WTC11 (cell line): ENCODE data around the gene AFF3. TPM values are rescaled to one million over a fixed set of nuclear protein-coding genes. Genes with fewer than 3 reads are reported as not detected.

ENCODE experiments used
- ATAC-seq: fragments of 200-7000 bp; cut with Tn5 transposase; 2 replicates; pipeline ENCODE4 v1.10.0; 2021; ENCODE audit warnings: mild to moderate bottlenecking, moderate library complexity
- CTCF ChIA-PET: fragments of 300-600 bp; sonication (Branson Sonifier 250); formaldehyde crosslinking; loops from one replicate; lab custom pipeline; 2021; ENCODE audit warnings: antibody characterized with exemption; lab: Charles Lee
- POLR2A ChIA-PET: fragments of 350-600 bp; sonication (Branson Sonifier 250); formaldehyde crosslinking; loops from one replicate; lab custom pipeline; 2021; ENCODE audit warnings: antibody characterized with exemption; lab: Charles Lee
- DNase-seq: peaks from one replicate; pipeline ENCODE4 v3.0.0; 2021; ENCODE audit warnings: low spot score
- H3K27ac Mint-ChIP-seq: 2 replicates; pipeline ENCODE4 v1.8.0; 2021; ENCODE audit warnings: mixed read lengths
- H3K27me3 Mint-ChIP-seq: 2 replicates; pipeline ENCODE4 v1.8.0; 2021; ENCODE audit warnings: low read depth, mild to moderate bottlenecking, moderate library complexity, mixed read lengths
- H3K36me3 Mint-ChIP-seq: 2 replicates; pipeline ENCODE4 v1.8.0; 2021; ENCODE audit warnings: mixed read lengths
- H3K4me1 Mint-ChIP-seq: 2 replicates; pipeline ENCODE4 v1.8.0; 2022; ENCODE audit warnings: mixed read lengths
- H3K4me3 Mint-ChIP-seq: 2 replicates; pipeline ENCODE4 v1.8.0; 2021; ENCODE audit warnings: mild to moderate bottlenecking, moderate library complexity, mixed read lengths
- H3K9me3 Mint-ChIP-seq: 2 replicates; pipeline ENCODE4 v1.8.0; 2021; ENCODE audit warnings: mixed read lengths
- ATF1 ChIP-seq: sonication (generic); formaldehyde crosslinking; IDR thresholded peaks from 2 replicates; pipeline ENCODE4 v1.8.1; 2023; ENCODE audit warnings: mild to moderate bottlenecking, moderate library complexity, missing genetic modification reagents
- CREB1 ChIP-seq: sonication (generic); formaldehyde crosslinking; IDR thresholded peaks from 2 replicates; pipeline ENCODE4 v1.8.0; 2023; ENCODE audit warnings: mild to moderate bottlenecking, missing genetic modification reagents
- E2F1 ChIP-seq: sonication (generic); formaldehyde crosslinking; IDR thresholded peaks from 2 replicates; pipeline ENCODE4 v1.8.0; 2022; ENCODE audit warnings: mild to moderate bottlenecking, missing genetic modification reagents
- E2F4 ChIP-seq: sonication (generic); formaldehyde crosslinking; IDR thresholded peaks from 2 replicates; pipeline ENCODE4 v1.8.1; 2022; ENCODE audit warnings: low read depth, mild to moderate bottlenecking, moderate library complexity, missing genetic modification reagents, borderline replicate concordance
- ESRRA ChIP-seq: sonication (generic); formaldehyde crosslinking; IDR thresholded peaks from 2 replicates; pipeline ENCODE4 v1.8.1; 2022; ENCODE audit warnings: mild to moderate bottlenecking, missing genetic modification reagents, borderline replicate concordance
- FOXJ3 ChIP-seq: sonication (generic); formaldehyde crosslinking; IDR thresholded peaks from 2 replicates; pipeline ENCODE4 v1.9.0; 2021; ENCODE audit warnings: missing genetic modification reagents, mild to moderate bottlenecking, borderline replicate concordance
- FOXK1 ChIP-seq: sonication (generic); formaldehyde crosslinking; IDR thresholded peaks from 2 replicates; pipeline ENCODE4 v1.8.0; 2022; ENCODE audit warnings: mild to moderate bottlenecking, moderate library complexity, missing genetic modification reagents
- FOXP1 ChIP-seq: sonication (generic); formaldehyde crosslinking; IDR thresholded peaks from 2 replicates; pipeline ENCODE4 v1.8.0; 2022; ENCODE audit warnings: missing genetic modification reagents, mild to moderate bottlenecking, moderate library complexity, borderline replicate concordance
- GTF2I ChIP-seq: fragments of 250-450 bp; sonication (Bioruptor Pico); conservative IDR thresholded peaks from 2 replicates; pipeline ENCODE4 v1.4.0; 2021; ENCODE audit warnings: mild to moderate bottlenecking
- IRF2 ChIP-seq: sonication (generic); formaldehyde crosslinking; IDR thresholded peaks from 2 replicates; pipeline ENCODE4 v1.8.0; 2022; ENCODE audit warnings: low read depth, missing genetic modification reagents, borderline replicate concordance
- JAZF1 ChIP-seq: fragments of 250-450 bp; sonication (Bioruptor Pico); IDR thresholded peaks from 2 replicates; pipeline ENCODE4 v1.9.0; 2021; ENCODE audit warnings: moderate library complexity, mild to moderate bottlenecking, inconsistent platforms
- KAT7 ChIP-seq: sonication (generic); formaldehyde crosslinking; IDR thresholded peaks from 2 replicates; pipeline ENCODE4 v1.8.1; 2023; ENCODE audit warnings: missing genetic modification reagents, mild to moderate bottlenecking, borderline replicate concordance
- NFATC4 ChIP-seq: fragments of 250-450 bp; sonication (Bioruptor Pico); IDR thresholded peaks from 2 replicates; pipeline ENCODE4 v1.9.0; 2021; ENCODE audit warnings: mild to moderate bottlenecking
- SMAD4 ChIP-seq: sonication (generic); formaldehyde crosslinking; IDR thresholded peaks from 2 replicates; pipeline ENCODE4 v1.8.0; 2022; ENCODE audit warnings: mild to moderate bottlenecking, missing genetic modification reagents
- SOX15 ChIP-seq: fragments of 250-450 bp; sonication (Bioruptor Pico); IDR thresholded peaks from 2 replicates; pipeline ENCODE4 v1.9.0; 2021; ENCODE audit warnings: mild to moderate bottlenecking
- SP1 ChIP-seq: sonication (generic); formaldehyde crosslinking; conservative IDR thresholded peaks from 2 replicates; pipeline ENCODE4 v1.8.1; 2022; ENCODE audit warnings: missing genetic modification reagents
- STAT6 ChIP-seq: sonication (generic); formaldehyde crosslinking; conservative IDR thresholded peaks from 2 replicates; pipeline ENCODE4 v1.8.1; 2023; ENCODE audit warnings: mild to moderate bottlenecking, low read depth, missing genetic modification reagents, moderate library complexity
- TEAD4 ChIP-seq: sonication (generic); formaldehyde crosslinking; IDR thresholded peaks from 2 replicates; pipeline ENCODE4 v1.8.0; 2022; ENCODE audit warnings: mild to moderate bottlenecking, missing genetic modification reagents
- TP53 ChIP-seq: sonication (generic); formaldehyde crosslinking; IDR thresholded peaks from 2 replicates; pipeline ENCODE4 v1.8.1; 2023; ENCODE audit warnings: mild to moderate bottlenecking, missing genetic modification reagents
- USF1 ChIP-seq: sonication (generic); formaldehyde crosslinking; IDR thresholded peaks from 2 replicates; pipeline ENCODE4 v1.8.0; 2022; ENCODE audit warnings: mild to moderate bottlenecking, missing genetic modification reagents
- ZNF281 ChIP-seq: sonication (generic); formaldehyde crosslinking; IDR thresholded peaks from 2 replicates; pipeline ENCODE4 v1.8.0; 2023; ENCODE audit warnings: mild to moderate bottlenecking, missing genetic modification reagents
- ZNF317 ChIP-seq: sonication (generic); formaldehyde crosslinking; IDR thresholded peaks from 2 replicates; pipeline ENCODE4 v1.8.1; 2023; ENCODE audit warnings: low read depth, mild to moderate bottlenecking, moderate library complexity, missing genetic modification reagents, borderline replicate concordance
- ZNF416 ChIP-seq: fragments of 250-450 bp; sonication (Bioruptor Pico); IDR thresholded peaks from 2 replicates; pipeline ENCODE4 v1.9.0; 2021; ENCODE audit warnings: mild to moderate bottlenecking, inconsistent platforms
- ZNF512 ChIP-seq: sonication (generic); formaldehyde crosslinking; IDR thresholded peaks from 2 replicates; pipeline ENCODE4 v1.8.1; 2022; ENCODE audit warnings: missing genetic modification reagents, borderline replicate concordance
- ZSCAN18 ChIP-seq: fragments of 250-450 bp; sonication (Bioruptor Pico); IDR thresholded peaks from 2 replicates; pipeline ENCODE4 v2.1.2; 2022; ENCODE audit warnings: mild to moderate bottlenecking, moderate library complexity
- total RNA-seq: library from RNA; stranded (reverse); gene quantifications from 3 replicates; pipeline ENCODE4 v1.2.3, GENCODE V29; 2021

The AFF3 gene
- total RNA-seq, 1 experiment from 2014 or later, result 1.2 TPM

GRCh38 chr2:99854236-99854852, 288.0 kb downstream of the AFF3 start:
- DNase-seq, result no peak
- Mint-ChIP-seq H3K4me3 (no peak overlapping the region), H3K27me3 (no peaks in the 10 kb centered on the region)
- CTCF ChIA-PET, result no interaction called here
- no peak for TF ChIP-seq ZNF317 (CRISPR knock-in tag)
- no peak for TF ChIP-seq STAT6 (CRISPR knock-in tag)
- no peak for TF ChIP-seq GTF2I
- TF ChIP-seq SP1, result no peak
- TF ChIP-seq FOXJ3 (CRISPR knock-in tag), result no peak
- TF ChIP-seq ZNF416, result no peak
- TF ChIP-seq NFATC4 (CRISPR knock-in tag), result no peak
- TF ChIP-seq SMAD4 (CRISPR knock-in tag), result no peak
- TF ChIP-seq CREB1 (CRISPR knock-in tag), result no peak
- TF ChIP-seq FOXP1 (CRISPR knock-in tag), result no peak
- TF ChIP-seq IRF2, result no peak
- TF ChIP-seq, all 79 proteins: peak for 0
- Mint-ChIP-seq H3K9me3 (no peaks in the 10 kb centered on the region), H3K36me3 (no peaks in the 10 kb centered on the region), H3K4me1 (no peaks in the 10 kb centered on the region), H3K27ac (no peak overlapping the region)
- POLR2A ChIA-PET, result no interaction called here
- no peak for ATAC-seq

- no peak for DNase-seq
- Mint-ChIP-seq H3K27ac (no peak overlapping the region), H3K27me3 (no peaks in the 10 kb centered on the region), H3K4me3 (no peak overlapping the region), H3K9me3 (no peaks in the 10 kb centered on the region), H3K4me1 (no peaks in the 10 kb centered on the region), H3K36me3 (no peaks in the 10 kb centered on the region)
- POLR2A ChIA-PET, result no interaction called here
- ATAC-seq, result no peak
- CTCF ChIA-PET, result no interaction called here
- no peak for TF ChIP-seq ATF1
- no peak for TF ChIP-seq TP53
- TF ChIP-seq ZNF512 (CRISPR knock-in tag), result no peak
- no peak for TF ChIP-seq E2F1 (CRISPR knock-in tag)
- no peak for TF ChIP-seq CREB1 (CRISPR knock-in tag)
- TF ChIP-seq JAZF1 (CRISPR knock-in tag), result no peak
- TF ChIP-seq ZNF281, result no peak
- TF ChIP-seq TEAD4 (CRISPR knock-in tag), result no peak
- TF ChIP-seq USF1 (CRISPR knock-in tag), result no peak
- TF ChIP-seq IRF2, result no peak
- no peak for TF ChIP-seq ESRRA (CRISPR knock-in tag)
- TF ChIP-seq SOX15 (CRISPR knock-in tag), result no peak
- TF ChIP-seq KAT7 (CRISPR knock-in tag), result no peak
- no peak for TF ChIP-seq E2F4 (CRISPR knock-in tag)
- no peak for TF ChIP-seq ZSCAN18 (CRISPR knock-in tag)
- no peak for TF ChIP-seq FOXK1 (CRISPR knock-in tag)
These were observed 289.4 kb downstream of the AFF3 start for GRCh38 chr2:99852956-99853355.
